ENCODE results near the gene SMOC2.

- TF ChIP-seq EP300 (IDR thresholded peaks at IDR 0.05), result no peak
- TF ChIP-seq CTCF (IDR thresholded peaks at IDR 0.05), result no peak
- TF ChIP-seq POLR2A (IDR thresholded peaks at IDR 0.05), result no peak
These were observed 185.1 kb downstream of the SMOC2 start for GRCh38 chr6:168626046-168626602.

Data from tibial nerve (tissue), 4 donors.